GM12872 (cell line): Measurements from ENCODE around the gene SLC25A48.

ENCODE experiments used
- CTCF ChIP-seq: IDR thresholded peaks from 3 replicates; pipeline ENCODE4 v1.5.1; 2011; ENCODE audit warnings: low read depth, mild to moderate bottlenecking, low read length, moderate library complexity; ENCODE audit not compliant: insufficient read depth

The SLC25A48 gene

GRCh38 chr5:135937245-135937911 is 102.9 kb downstream of the SLC25A48 start:
- TF ChIP-seq CTCF: no peak
